HEK293 (cell line): ENCODE measurements around the gene DBNL.

Experiments
- GLI2 ChIP-seq: fragments of 450-650 bp; formaldehyde crosslinking; IDR thresholded peaks from 2 replicates; pipeline ENCODE4; 2017; ENCODE audit warnings: missing biosample characterization, missing genetic modification characterization, low read depth, borderline replicate concordance
- HOXC10 ChIP-seq: sonication (generic); formaldehyde crosslinking; IDR thresholded peaks from 2 replicates; pipeline ENCODE4 v1.8.1; 2023; ENCODE audit warnings: mild to moderate bottlenecking, missing genetic modification reagents
- KLF7 ChIP-seq: fragments of 450-650 bp; formaldehyde crosslinking; IDR thresholded peaks from 2 replicates; pipeline ENCODE4 v1.5.1; 2016; ENCODE audit warnings: missing biosample characterization, missing genetic modification characterization, borderline replicate concordance
- KLF8 ChIP-seq: fragments of 450-650 bp; formaldehyde crosslinking; IDR thresholded peaks from 2 replicates; pipeline ENCODE4 v1.5.1; 2016; ENCODE audit warnings: missing biosample characterization, missing genetic modification characterization
- PBX3 ChIP-seq: sonication (generic); formaldehyde crosslinking; IDR thresholded peaks from 2 replicates; pipeline ENCODE4 v1.8.1; 2022; ENCODE audit warnings: mild to moderate bottlenecking, moderate library complexity, missing genetic modification reagents
- PRDM1 ChIP-seq: fragments of 450-650 bp; formaldehyde crosslinking; IDR thresholded peaks from 2 replicates; pipeline ENCODE4; 2016; ENCODE audit warnings: missing biosample characterization, missing genetic modification characterization
- SCRT2 ChIP-seq: fragments of 450-650 bp; formaldehyde crosslinking; IDR thresholded peaks from 2 replicates; pipeline ENCODE4 v1.5.1; 2016; ENCODE audit warnings: missing biosample characterization, missing genetic modification characterization
- SP7 ChIP-seq: fragments of 450-650 bp; formaldehyde crosslinking; IDR thresholded peaks from 2 replicates; pipeline ENCODE4 v1.5.1; 2016; ENCODE audit warnings: missing biosample characterization, missing genetic modification characterization
- WT1 ChIP-seq: fragments of 450-650 bp; formaldehyde crosslinking; IDR thresholded peaks from 2 replicates; pipeline ENCODE4 v1.5.1; 2016; ENCODE audit warnings: missing biosample characterization, missing genetic modification characterization
- YY2 ChIP-seq: fragments of 450-650 bp; formaldehyde crosslinking; IDR thresholded peaks from 2 replicates; pipeline ENCODE4 v1.5.1; 2016; ENCODE audit warnings: missing biosample characterization, missing genetic modification characterization
- ZFP41 ChIP-seq: fragments of 450-650 bp; formaldehyde crosslinking; IDR thresholded peaks from 2 replicates; pipeline ENCODE4 v1.5.1; 2016; ENCODE audit warnings: missing biosample characterization, missing genetic modification characterization, borderline replicate concordance
- ZNF10 ChIP-seq: fragments of 450-650 bp; formaldehyde crosslinking; IDR thresholded peaks from 2 replicates; pipeline ENCODE4 v1.5.1; 2017; ENCODE audit warnings: missing biosample characterization, missing genetic modification characterization
- ZNF132 ChIP-seq: fragments of 450-650 bp; formaldehyde crosslinking; IDR thresholded peaks from 2 replicates; pipeline ENCODE4 v1.5.1; 2017; ENCODE audit warnings: missing biosample characterization, missing genetic modification characterization, borderline replicate concordance
- ZNF133 ChIP-seq: fragments of 450-650 bp; formaldehyde crosslinking; IDR thresholded peaks from 2 replicates; pipeline ENCODE4 v1.5.1; 2016; ENCODE audit warnings: missing biosample characterization, missing genetic modification characterization
- ZNF140 ChIP-seq: fragments of 450-650 bp; formaldehyde crosslinking; IDR thresholded peaks from 2 replicates; pipeline ENCODE4 v1.5.1; 2016; ENCODE audit warnings: missing biosample characterization, missing genetic modification characterization
- ZNF2 ChIP-seq: fragments of 450-650 bp; formaldehyde crosslinking; IDR thresholded peaks from 2 replicates; pipeline ENCODE4 v1.5.1; 2016; ENCODE audit warnings: missing biosample characterization, missing genetic modification characterization
- ZNF211 ChIP-seq: fragments of 450-650 bp; formaldehyde crosslinking; IDR thresholded peaks from 2 replicates; pipeline ENCODE4 v1.5.1; 2016; ENCODE audit warnings: low read depth, missing biosample characterization, missing genetic modification characterization
- ZNF24 ChIP-seq: fragments of 450-650 bp; formaldehyde crosslinking; IDR thresholded peaks from 2 replicates; pipeline ENCODE4 v1.5.1; 2016; ENCODE audit warnings: missing biosample characterization, missing genetic modification characterization
- ZNF292 ChIP-seq: fragments of 450-650 bp; formaldehyde crosslinking; IDR thresholded peaks from 2 replicates; pipeline ENCODE4 v1.5.1; 2016; ENCODE audit warnings: low read depth, missing biosample characterization, missing genetic modification characterization, borderline replicate concordance
- ZNF324 ChIP-seq: fragments of 450-650 bp; formaldehyde crosslinking; IDR thresholded peaks from 2 replicates; pipeline ENCODE4 v1.5.1; 2016; ENCODE audit warnings: missing biosample characterization, missing genetic modification characterization
- ZNF398 ChIP-seq: fragments of 450-650 bp; formaldehyde crosslinking; IDR thresholded peaks from 2 replicates; pipeline ENCODE4 v1.5.1; 2017; ENCODE audit warnings: missing biosample characterization, missing genetic modification characterization
- ZNF404 ChIP-seq: fragments of 450-650 bp; formaldehyde crosslinking; IDR thresholded peaks from 2 replicates; pipeline ENCODE4 v1.5.1; 2017; ENCODE audit warnings: missing biosample characterization, missing genetic modification characterization
- ZNF449 ChIP-seq: fragments of 450-650 bp; formaldehyde crosslinking; IDR thresholded peaks from 2 replicates; pipeline ENCODE4 v1.5.1; 2017; ENCODE audit warnings: missing biosample characterization, mild to moderate bottlenecking, missing genetic modification characterization, moderate library complexity
- ZNF48 ChIP-seq: fragments of 450-650 bp; formaldehyde crosslinking; IDR thresholded peaks from 2 replicates; pipeline ENCODE4 v1.5.1; 2016; ENCODE audit warnings: missing biosample characterization, missing genetic modification characterization
- ZNF585B ChIP-seq: fragments of 450-650 bp; formaldehyde crosslinking; IDR thresholded peaks from 2 replicates; pipeline ENCODE4 v1.5.1; 2016; ENCODE audit warnings: missing biosample characterization, missing genetic modification characterization
- ZNF791 ChIP-seq: fragments of 450-650 bp; formaldehyde crosslinking; IDR thresholded peaks from 2 replicates; pipeline ENCODE4 v1.5.1; 2016; ENCODE audit warnings: missing biosample characterization, missing genetic modification characterization
- ZNF837 ChIP-seq: fragments of 450-650 bp; formaldehyde crosslinking; IDR thresholded peaks from 2 replicates; pipeline ENCODE4 v1.5.1; 2016; ENCODE audit warnings: missing biosample characterization, missing genetic modification characterization
- ZSCAN23 ChIP-seq: fragments of 450-650 bp; formaldehyde crosslinking; IDR thresholded peaks from 2 replicates; pipeline ENCODE4 v1.5.1; 2016; ENCODE audit warnings: missing biosample characterization, missing genetic modification characterization
- TF ChIP-seq, protein P1 (sequence below): fragments of 450-650 bp; formaldehyde crosslinking; IDR thresholded peaks from 2 replicates; pipeline ENCODE4 v1.5.1; 2016; ENCODE audit warnings: missing biosample characterization, missing genetic modification characterization
- TF ChIP-seq, protein P2 (sequence below): fragments of 450-650 bp; formaldehyde crosslinking; IDR thresholded peaks from 2 replicates; pipeline ENCODE4 v1.5.1; 2016; ENCODE audit warnings: missing biosample characterization, missing genetic modification characterization

DBNL gene

GRCh38 chr7:44044315-44045225 is at the start of gene DBNL (continued):
- peak; percentile 75; the same call in 1 of the 2 replicates for TF ChIP-seq PBX3
- no peak for TF ChIP-seq ZFP41 (tag by site-specific recombination)
- TF ChIP-seq SCRT2: no peak
- TF ChIP-seq, protein P1, sequence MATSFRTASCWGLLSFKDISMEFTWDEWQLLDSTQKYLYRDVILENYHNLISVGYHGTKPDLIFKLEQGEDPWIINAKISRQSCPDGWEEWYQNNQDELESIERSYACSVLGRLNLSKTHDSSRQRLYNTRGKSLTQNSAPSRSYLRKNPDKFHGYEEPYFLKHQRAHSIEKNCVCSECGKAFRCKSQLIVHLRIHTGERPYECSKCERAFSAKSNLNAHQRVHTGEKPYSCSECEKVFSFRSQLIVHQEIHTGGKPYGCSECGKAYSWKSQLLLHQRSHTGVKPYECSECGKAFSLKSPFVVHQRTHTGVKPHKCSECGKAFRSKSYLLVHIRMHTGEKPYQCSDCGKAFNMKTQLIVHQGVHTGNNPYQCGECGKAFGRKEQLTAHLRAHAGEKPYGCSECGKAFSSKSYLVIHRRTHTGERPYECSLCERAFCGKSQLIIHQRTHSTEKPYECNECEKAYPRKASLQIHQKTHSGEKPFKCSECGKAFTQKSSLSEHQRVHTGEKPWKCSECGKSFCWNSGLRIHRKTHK: no peak
- no peak for TF ChIP-seq ZNF404
- no peak for TF ChIP-seq ZSCAN23 (tag by site-specific recombination)
- no peak for TF ChIP-seq HOXC10 (CRISPR knock-in tag)
- no peak for TF ChIP-seq ZNF211 (tag by site-specific recombination)
- TF ChIP-seq ZNF398: no peak
- 0 out of 2 replicates have a peak, but pooled peaks have one; percentile 4 for TF ChIP-seq PRDM1 (tag by site-specific recombination)
- TF ChIP-seq KLF7 (tag by site-specific recombination): 0 out of 2 replicates have a peak, but pooled peaks have one; percentile 23
- peak; percentile 80 for TF ChIP-seq KLF8
- peak; percentile 38; the same call in 1 of the 2 replicates for TF ChIP-seq WT1
- peak; percentile 77 for TF ChIP-seq YY2 (tag by site-specific recombination)
- no peak for TF ChIP-seq ZNF292 (tag by site-specific recombination)
- TF ChIP-seq ZNF585B (tag by site-specific recombination): no peak
- 0 out of 2 replicates have a peak, but pooled peaks have one; percentile 13 for TF ChIP-seq ZNF2 (tag by site-specific recombination)
- TF ChIP-seq ZNF133 (tag by site-specific recombination): no peak
- TF ChIP-seq, protein P2, sequence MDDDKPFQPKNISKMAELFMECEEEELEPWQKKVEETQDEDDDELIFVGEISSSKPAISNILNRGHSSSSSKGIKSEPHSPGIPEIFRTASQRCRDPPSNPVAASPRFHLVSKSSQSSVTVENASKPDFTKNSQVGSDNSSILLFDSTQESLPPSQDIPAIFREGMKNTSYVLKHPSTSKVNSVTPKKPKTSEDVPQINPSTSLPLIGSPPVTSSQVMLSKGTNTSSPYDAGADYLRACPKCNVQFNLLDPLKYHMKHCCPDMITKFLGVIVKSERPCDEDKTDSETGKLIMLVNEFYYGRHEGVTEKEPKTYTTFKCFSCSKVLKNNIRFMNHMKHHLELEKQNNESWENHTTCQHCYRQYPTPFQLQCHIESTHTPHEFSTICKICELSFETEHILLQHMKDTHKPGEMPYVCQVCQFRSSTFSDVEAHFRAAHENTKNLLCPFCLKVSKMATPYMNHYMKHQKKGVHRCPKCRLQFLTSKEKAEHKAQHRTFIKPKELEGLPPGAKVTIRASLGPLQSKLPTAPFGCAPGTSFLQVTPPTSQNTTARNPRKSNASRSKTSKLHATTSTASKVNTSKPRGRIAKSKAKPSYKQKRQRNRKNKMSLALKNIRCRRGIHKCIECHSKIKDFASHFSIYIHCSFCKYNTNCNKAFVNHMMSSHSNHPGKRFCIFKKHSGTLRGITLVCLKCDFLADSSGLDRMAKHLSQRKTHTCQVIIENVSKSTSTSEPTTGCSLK (tag by site-specific recombination): no peak
- TF ChIP-seq ZNF10 (tag by site-specific recombination): no peak
- TF ChIP-seq ZNF449 (tag by site-specific recombination): no peak
- TF ChIP-seq ZNF140 (tag by site-specific recombination): no peak
- no peak for TF ChIP-seq ZNF48 (tag by site-specific recombination)
- no peak for TF ChIP-seq ZNF24 (tag by site-specific recombination)
- no peak for TF ChIP-seq ZNF132 (tag by site-specific recombination)
- peak; percentile 49; the same call in 1 of the 2 replicates for TF ChIP-seq SP7 (tag by site-specific recombination)
- no peak for TF ChIP-seq ZNF837 (tag by site-specific recombination)
- no peak for TF ChIP-seq GLI2 (tag by site-specific recombination)
- TF ChIP-seq ZNF324 (tag by site-specific recombination): no peak
- TF ChIP-seq ZNF791 (tag by site-specific recombination): no peak
